Prostate gland (tissue), 2 donors: ENCODE results near the gene MITD1.

Experiments
- POLR2A ChIP-seq: fragments of 450-650 bp; IDR thresholded peaks from one replicate; pipeline ENCODE4 v1.6.1; 2016; ENCODE audit warnings: antibody characterized with exemption, mild to moderate bottlenecking
- POLR2AphosphoS5 ChIP-seq: sonication (generic); formaldehyde crosslinking; IDR thresholded peaks from one replicate; pipeline ENCODE4 v1.6.1; 2017; ENCODE audit warnings: antibody characterized with exemption
- TF ChIP-seq, protein P1 (sequence below), 4 experiments: fragments of 200-600 bp in 2 of 4; fragments of 450-650 bp in 2 of 4; sonication (generic) in 2 of 4; IDR thresholded peaks; 1 replicate in 3 of 4; 2 replicates in 1 of 4; pipeline ENCODE4 v1.5.1; 2016 to 2019; ENCODE audit warnings: antibody characterized with exemption in 4 of 4, mild to moderate bottlenecking in 2 of 4, moderate library complexity in 2 of 4

DNA sequence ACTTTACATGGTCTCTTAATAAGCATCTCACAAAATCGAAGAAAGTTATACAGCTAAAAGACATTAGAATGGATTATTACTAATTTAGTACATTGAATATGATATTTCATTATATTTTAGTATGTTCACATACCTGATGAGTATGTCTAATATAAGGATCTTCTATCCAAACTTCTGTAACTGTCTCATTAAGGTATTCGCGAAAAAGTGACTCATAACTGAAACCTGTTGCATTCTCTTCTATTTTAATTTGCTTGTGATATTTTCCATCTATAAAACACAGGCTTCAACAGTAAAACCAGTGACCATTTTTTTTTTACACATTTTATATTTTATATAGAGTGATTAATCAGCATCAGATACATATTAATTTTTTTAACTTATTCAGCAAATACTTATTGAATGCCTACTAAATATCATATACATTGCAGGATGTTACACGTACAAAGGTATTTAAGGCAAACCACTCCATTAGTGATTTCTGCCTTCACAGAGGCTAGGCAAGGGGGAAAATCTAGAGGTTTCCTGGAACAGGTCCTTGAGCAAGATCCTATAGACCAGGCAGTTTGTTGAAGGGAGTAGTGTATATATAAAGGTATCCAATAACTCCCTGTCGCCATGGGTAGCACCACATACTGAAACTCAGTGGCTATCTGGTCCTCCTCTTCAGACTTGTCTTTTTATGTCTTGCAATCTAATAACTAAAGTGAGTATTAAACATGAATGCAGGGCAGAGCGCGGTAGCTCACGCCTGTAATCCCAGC, 9.3 kb downstream of the MITD1 start:
- TF ChIP-seq, protein P1, sequence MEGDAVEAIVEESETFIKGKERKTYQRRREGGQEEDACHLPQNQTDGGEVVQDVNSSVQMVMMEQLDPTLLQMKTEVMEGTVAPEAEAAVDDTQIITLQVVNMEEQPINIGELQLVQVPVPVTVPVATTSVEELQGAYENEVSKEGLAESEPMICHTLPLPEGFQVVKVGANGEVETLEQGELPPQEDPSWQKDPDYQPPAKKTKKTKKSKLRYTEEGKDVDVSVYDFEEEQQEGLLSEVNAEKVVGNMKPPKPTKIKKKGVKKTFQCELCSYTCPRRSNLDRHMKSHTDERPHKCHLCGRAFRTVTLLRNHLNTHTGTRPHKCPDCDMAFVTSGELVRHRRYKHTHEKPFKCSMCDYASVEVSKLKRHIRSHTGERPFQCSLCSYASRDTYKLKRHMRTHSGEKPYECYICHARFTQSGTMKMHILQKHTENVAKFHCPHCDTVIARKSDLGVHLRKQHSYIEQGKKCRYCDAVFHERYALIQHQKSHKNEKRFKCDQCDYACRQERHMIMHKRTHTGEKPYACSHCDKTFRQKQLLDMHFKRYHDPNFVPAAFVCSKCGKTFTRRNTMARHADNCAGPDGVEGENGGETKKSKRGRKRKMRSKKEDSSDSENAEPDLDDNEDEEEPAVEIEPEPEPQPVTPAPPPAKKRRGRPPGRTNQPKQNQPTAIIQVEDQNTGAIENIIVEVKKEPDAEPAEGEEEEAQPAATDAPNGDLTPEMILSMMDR (IDR thresholded peaks at IDR 0.05): no peak
- TF ChIP-seq POLR2A (no peak), POLR2AphosphoS5 (no peak)
